ENCODE data around the gene PRDM11. TPM values are rescaled to one million over a fixed set of nuclear protein-coding genes. Genes with fewer than 3 reads are reported as not detected.

The PRDM11 gene
- total RNA-seq, 6 experiments from 2014 or later = 1.4 to 4.1 (median 3.8) TPM

DNA sequence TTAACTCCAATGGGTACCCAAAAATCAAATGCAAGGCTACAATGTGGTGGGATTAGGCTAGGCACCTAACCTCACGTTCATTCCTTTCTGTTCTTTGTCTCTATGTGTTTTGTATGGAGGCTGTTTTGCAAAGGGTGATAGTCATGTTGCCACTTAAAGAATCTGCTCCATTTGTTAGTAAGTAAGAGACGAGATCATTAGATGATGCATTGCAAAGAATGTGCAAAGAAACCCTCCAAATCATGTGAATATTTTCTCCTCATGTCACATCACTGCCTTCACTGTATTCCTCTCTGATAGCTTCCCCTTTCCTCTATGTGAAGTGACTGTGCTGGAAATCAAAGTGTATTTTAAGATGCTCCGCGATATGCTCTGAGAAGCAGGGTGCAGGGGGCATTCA, 127.8 kb downstream of the PRDM11 start:
- Histone ChIP-seq H3K36me3 (no peaks in the 10 kb centered on the region), H3K27ac (no peak overlapping the region), H3K27me3 (no peaks in the 10 kb centered on the region), H3K4me3 (no peak overlapping the region), H3K9me3 (no peaks in the 10 kb centered on the region), H3K4me1 (no peaks in the 10 kb centered on the region)
- intact Hi-C loops (cut with DNase I) = no loop called here
- ATAC-seq (no peak), DNase-seq (no peak)
- WGBS (ENCODE audit: insufficient coverage, low coverage, low lambda C conversion rate, missing lambda C conversion rate) = 49% methylated on average over 4 of the region's 4 CpGs
- no peak for TF ChIP-seq POLR2A (IDR thresholded peaks at IDR 0.05)
- TF ChIP-seq, protein P1, sequence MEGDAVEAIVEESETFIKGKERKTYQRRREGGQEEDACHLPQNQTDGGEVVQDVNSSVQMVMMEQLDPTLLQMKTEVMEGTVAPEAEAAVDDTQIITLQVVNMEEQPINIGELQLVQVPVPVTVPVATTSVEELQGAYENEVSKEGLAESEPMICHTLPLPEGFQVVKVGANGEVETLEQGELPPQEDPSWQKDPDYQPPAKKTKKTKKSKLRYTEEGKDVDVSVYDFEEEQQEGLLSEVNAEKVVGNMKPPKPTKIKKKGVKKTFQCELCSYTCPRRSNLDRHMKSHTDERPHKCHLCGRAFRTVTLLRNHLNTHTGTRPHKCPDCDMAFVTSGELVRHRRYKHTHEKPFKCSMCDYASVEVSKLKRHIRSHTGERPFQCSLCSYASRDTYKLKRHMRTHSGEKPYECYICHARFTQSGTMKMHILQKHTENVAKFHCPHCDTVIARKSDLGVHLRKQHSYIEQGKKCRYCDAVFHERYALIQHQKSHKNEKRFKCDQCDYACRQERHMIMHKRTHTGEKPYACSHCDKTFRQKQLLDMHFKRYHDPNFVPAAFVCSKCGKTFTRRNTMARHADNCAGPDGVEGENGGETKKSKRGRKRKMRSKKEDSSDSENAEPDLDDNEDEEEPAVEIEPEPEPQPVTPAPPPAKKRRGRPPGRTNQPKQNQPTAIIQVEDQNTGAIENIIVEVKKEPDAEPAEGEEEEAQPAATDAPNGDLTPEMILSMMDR (IDR thresholded peaks at IDR 0.05) = no peak

DNA sequence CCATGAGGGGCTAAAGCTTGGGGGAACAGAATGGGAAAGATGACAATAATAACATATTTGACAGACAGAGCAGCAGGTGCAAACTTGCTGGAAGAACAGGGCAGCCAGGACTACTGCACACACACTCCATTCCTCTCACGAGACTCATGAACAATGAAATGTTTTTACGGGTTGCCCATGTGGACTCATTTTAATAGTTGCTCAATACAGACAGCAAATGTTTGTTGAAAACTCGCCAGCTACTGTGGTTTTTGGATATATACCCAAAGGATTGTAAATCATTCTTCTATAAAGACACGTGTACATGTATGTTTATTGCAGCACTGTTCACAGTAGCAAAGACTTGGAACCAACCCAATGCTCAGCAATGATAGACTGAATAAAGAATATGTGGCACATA, 129.4 kb downstream of the PRDM11 start:
- ATAC-seq (no peak), DNase-seq (no peak)
- H3K36me3 ChIP-seq = no peaks in the 10 kb centered on the region
- no peak overlapping the region for H3K27ac ChIP-seq
- intact Hi-C loops (cut with DNase I) = no loop called here
- no peaks in the 10 kb centered on the region for H3K9me3 ChIP-seq
- H3K4me1 ChIP-seq = no peaks in the 10 kb centered on the region
- no peak overlapping the region for H3K4me3 ChIP-seq
- 26% methylated on average over 4 of the region's 4 CpGs for WGBS (ENCODE audit: insufficient coverage, low coverage, low lambda C conversion rate, missing lambda C conversion rate)
- TF ChIP-seq, protein P1 (IDR thresholded peaks at IDR 0.05) = no peak
- H3K27me3 ChIP-seq = no peaks in the 10 kb centered on the region

DNA sequence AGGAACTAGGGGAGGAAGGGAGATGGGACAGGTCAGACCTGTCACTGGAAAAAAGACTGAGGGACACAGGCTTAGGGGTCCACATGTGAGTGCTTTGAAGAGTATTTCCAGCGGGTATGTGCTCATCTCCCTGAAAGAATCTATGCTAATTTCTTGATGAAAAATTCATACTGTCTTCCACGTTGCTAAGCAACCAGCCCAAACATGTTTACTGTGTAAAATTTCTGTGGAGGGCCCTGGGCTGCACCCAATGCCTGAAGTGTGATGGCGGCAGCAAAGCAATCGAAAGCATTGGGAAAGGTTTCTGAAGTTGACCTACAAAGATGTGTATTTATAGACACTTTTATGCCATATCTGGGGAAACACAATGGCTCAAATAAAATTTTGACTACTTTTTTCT, 132.3 kb downstream of the PRDM11 start:
- 68% methylated on average over 4 of the region's 4 CpGs for whole genome bisulfite sequencing (ENCODE audit: insufficient coverage, low coverage, low lambda C conversion rate, missing lambda C conversion rate)
- TF ChIP-seq, protein P1 (IDR thresholded peaks at IDR 0.05) = no peak
- no peak for TF ChIP-seq POLR2A (IDR thresholded peaks at IDR 0.05)
- no peaks in the 10 kb centered on the region for H3K9me3 ChIP-seq
- H3K27me3 ChIP-seq = no peaks in the 10 kb centered on the region
- no peak overlapping the region for H3K27ac ChIP-seq
- intact Hi-C loops (cut with DNase I) = no loop called here
- DNase-seq = no peak
- H3K4me1 ChIP-seq = no peaks in the 10 kb centered on the region
- no peak overlapping the region for H3K4me3 ChIP-seq
- no peak for ATAC-seq
- no peaks in the 10 kb centered on the region for H3K36me3 ChIP-seq

DNA sequence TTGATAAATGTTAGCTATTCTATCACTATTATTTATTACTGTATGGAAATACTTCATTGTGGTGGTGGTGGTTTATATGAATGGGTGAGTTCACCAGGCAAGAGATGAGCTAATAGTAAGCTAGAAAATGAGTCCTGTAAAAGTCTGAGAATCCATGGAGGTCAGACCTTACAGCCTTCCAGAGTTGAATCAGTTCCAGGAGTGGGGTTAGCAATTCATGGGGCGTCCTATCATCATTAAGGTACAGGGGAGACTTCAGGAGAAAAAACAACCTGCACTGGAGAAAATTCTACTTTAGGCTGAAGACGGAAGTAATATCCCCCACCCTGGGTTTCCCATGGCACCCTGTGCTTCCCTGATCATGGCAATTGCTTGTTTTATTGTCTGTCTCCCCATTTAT, 133.2 kb downstream of the PRDM11 start:
- 75% methylated on average over 1 of the region's 2 CpGs for WGBS (ENCODE audit: insufficient coverage, low coverage, low lambda C conversion rate, missing lambda C conversion rate)
- intact Hi-C loops (cut with DNase I) = loop anchor here in 1 of 2 donors (10.0 kb wide), 1 partner anchor 345 kb away; no protein-coding TSS in a partner anchor
- DNase-seq (no peak), ATAC-seq (no peak)
- TF ChIP-seq POLR2A (IDR thresholded peaks at IDR 0.05) = no peak
- TF ChIP-seq, protein P1 (IDR thresholded peaks at IDR 0.05) = no peak
- H3K9me3 ChIP-seq = no peaks in the 10 kb centered on the region
- no peak overlapping the region for H3K4me3 ChIP-seq
- no peaks in the 10 kb centered on the region for H3K36me3 ChIP-seq
- H3K27me3 ChIP-seq = no peaks in the 10 kb centered on the region
- no peaks in the 10 kb centered on the region for H3K4me1 ChIP-seq
- H3K27ac ChIP-seq = no peak overlapping the region

DNA sequence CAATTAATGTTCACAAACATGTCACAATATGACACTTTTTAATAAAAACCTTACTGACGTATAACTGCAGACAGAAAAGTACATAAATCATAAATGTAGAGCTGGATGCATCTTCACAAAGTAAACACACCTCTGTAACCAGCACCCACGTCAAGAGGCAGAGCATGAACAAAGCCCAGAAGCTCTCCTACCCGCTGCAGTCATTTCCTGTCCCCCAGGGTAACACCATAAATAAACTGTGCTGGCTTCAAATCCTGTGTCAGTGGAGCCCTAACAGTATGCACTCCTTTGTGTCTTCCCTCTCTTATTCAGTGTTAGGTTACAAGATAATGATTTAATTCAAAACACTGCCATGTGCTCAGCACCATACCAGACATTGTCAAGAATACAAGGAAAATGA, 134.0 kb downstream of the PRDM11 start:
- no peak for ATAC-seq
- TF ChIP-seq, protein P1 (IDR thresholded peaks at IDR 0.05) = no peak
- TF ChIP-seq POLR2A (IDR thresholded peaks at IDR 0.05) = no peak

More for the DNA sequence above, 134.0 kb downstream of the PRDM11 start:
- Histone ChIP-seq H3K4me1 (no peaks in the 10 kb centered on the region), H3K36me3 (no peaks in the 10 kb centered on the region), H3K9me3 (no peaks in the 10 kb centered on the region), H3K27ac (no peak overlapping the region), H3K27me3 (no peaks in the 10 kb centered on the region), H3K4me3 (no peak overlapping the region)
- no peak for DNase-seq
- intact Hi-C loops (cut with DNase I) = loop anchor here in 1 of 2 donors (10.0 kb wide), 1 partner anchor 346 kb away; no protein-coding TSS in a partner anchor
- WGBS (ENCODE audit: insufficient coverage, low coverage, low lambda C conversion rate, missing lambda C conversion rate) = 31% methylated on average over 3 of the region's 3 CpGs

All from right lobe of liver (tissue), 6 donors.